Measurements from ENCODE around the gene FCHSD2.
"Not testable (repeated sequence)": the region's sequence is repeated elsewhere in the genome, so short reads cannot be mapped to it uniquely, and the experiment has no call there.

FCHSD2 gene

DNA sequence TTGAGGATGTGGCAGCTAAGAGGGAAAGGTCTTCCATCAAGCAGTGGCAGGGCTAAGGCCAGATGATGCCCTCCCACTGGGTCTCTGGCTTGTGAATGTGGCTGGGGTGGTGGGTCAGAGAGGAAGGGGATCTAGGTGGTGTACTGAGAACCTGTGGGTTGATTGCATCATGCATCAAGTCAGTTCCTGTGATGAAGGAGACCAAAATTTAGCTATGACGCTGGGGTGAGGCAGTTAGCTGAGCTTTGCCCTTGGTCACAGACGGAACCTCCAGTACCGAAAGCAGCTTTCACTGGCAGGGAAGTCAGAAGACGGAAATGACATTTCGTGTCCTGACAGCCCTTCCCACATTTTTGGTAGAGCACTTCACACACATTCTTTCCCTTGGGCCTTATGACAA is 307.2 kb downstream of the FCHSD2 start:
- peaks cover 8% of the 10 kb centered on the region for H3K4me1 ChIP-seq (ENCODE audit: control insufficient read depth, insufficient read depth, low read length)

DNA sequence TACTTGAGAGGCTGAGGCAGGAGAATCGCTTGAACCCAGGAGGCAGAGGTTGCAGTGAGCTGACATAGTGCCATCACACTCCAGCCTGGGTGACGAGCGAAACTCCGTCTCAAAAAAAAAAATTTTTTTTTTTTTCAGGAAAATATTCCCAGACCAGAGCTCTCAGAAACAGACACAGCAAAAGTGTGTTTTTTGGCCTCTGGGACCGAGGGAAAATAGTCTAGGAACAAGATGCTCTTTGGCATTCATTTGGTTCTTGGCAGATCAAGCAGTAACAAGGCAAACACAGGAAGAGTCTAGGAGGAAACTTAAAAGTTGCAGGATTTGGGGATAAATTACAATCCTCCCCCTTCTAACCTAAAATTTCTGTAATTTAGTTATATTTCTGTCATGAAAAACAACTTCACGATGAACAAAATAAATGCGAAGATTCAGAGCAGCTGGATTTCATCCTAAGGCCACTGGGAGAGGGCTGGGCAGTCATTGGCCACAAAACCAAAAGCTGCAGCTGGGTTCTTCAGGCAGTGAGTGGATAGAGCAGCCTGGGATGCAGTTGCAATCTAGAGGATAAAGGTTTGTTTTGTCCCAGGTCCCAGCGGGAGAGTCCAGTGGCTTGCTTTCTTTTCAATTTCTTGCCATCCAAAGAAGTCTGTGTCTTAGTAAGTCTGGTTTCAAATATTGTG is 308.2 kb downstream of the FCHSD2 start:
- H3K4me3 ChIP-seq (ENCODE audit: low read length): no peak overlapping the region
- no peaks in the 10 kb centered on the region for H3K36me3 ChIP-seq (ENCODE audit: control insufficient read depth, insufficient read depth, low read length)
- peaks cover 8% of the 10 kb centered on the region for H3K4me1 ChIP-seq (ENCODE audit: control insufficient read depth, insufficient read depth, low read length)
- no peaks in the 10 kb centered on the region for H3K27me3 ChIP-seq (ENCODE audit: control insufficient read depth, insufficient read depth, low read length)
- H3K9ac ChIP-seq (ENCODE audit: low read length): no peak overlapping the region
- no peaks in the 10 kb centered on the region for H3K9me3 ChIP-seq (ENCODE audit: control insufficient read depth, low read length)

More for the DNA sequence above, 307.2 kb downstream of the FCHSD2 start:
- no peaks in the 10 kb centered on the region for H3K36me3 ChIP-seq (ENCODE audit: control insufficient read depth, insufficient read depth, low read length)
- no peaks in the 10 kb centered on the region for H3K9me3 ChIP-seq (ENCODE audit: control insufficient read depth, low read length)
- no peaks in the 10 kb centered on the region for H3K27me3 ChIP-seq (ENCODE audit: control insufficient read depth, insufficient read depth, low read length)
- no peak overlapping the region for H3K4me3 ChIP-seq (ENCODE audit: low read length)
- no peak overlapping the region for H3K9ac ChIP-seq (ENCODE audit: low read length)

DNA sequence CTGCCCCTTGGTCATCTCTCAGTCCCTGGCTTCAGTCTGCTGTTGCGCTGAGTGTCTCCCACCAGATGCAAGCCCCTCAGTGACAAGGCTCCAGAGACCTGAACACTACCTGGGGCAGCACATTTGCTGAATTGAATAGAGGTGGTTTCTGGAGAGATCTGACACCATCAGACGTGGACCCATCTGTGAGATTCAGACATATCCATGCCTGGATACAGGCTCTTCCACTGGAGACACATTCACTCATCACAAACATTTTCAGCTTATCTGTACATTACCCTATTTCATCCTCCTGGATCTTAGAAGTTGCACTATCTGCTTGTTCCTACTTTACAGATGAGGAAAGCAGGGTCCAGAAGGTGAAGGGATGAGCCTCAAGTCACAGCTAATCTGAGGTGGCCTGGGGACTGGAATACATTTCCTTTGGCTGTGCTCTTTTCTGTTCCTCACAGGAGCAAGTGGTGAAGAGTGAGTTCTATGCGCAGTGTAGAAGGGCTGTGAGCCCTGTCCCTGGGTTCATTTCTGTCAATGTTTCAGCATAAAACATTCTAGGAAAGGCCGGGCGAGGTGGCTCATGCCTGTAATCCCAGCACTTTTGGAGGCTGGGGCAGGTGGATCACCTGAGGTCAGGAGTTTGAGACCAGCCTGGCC is 308.9 kb downstream of the FCHSD2 start:
- no peaks in the 10 kb centered on the region for H3K27me3 ChIP-seq (ENCODE audit: control insufficient read depth, insufficient read depth, low read length)
- peaks cover 4% of the 10 kb centered on the region for H3K36me3 ChIP-seq (ENCODE audit: control insufficient read depth, insufficient read depth, low read length)
- peaks cover 8% of the 10 kb centered on the region for H3K4me1 ChIP-seq (ENCODE audit: control insufficient read depth, insufficient read depth, low read length)
- no peak overlapping the region for H3K9ac ChIP-seq (ENCODE audit: low read length)
- H3K4me3 ChIP-seq (ENCODE audit: low read length): no peak overlapping the region
- no peaks in the 10 kb centered on the region for H3K9me3 ChIP-seq (ENCODE audit: control insufficient read depth, low read length)

DNA sequence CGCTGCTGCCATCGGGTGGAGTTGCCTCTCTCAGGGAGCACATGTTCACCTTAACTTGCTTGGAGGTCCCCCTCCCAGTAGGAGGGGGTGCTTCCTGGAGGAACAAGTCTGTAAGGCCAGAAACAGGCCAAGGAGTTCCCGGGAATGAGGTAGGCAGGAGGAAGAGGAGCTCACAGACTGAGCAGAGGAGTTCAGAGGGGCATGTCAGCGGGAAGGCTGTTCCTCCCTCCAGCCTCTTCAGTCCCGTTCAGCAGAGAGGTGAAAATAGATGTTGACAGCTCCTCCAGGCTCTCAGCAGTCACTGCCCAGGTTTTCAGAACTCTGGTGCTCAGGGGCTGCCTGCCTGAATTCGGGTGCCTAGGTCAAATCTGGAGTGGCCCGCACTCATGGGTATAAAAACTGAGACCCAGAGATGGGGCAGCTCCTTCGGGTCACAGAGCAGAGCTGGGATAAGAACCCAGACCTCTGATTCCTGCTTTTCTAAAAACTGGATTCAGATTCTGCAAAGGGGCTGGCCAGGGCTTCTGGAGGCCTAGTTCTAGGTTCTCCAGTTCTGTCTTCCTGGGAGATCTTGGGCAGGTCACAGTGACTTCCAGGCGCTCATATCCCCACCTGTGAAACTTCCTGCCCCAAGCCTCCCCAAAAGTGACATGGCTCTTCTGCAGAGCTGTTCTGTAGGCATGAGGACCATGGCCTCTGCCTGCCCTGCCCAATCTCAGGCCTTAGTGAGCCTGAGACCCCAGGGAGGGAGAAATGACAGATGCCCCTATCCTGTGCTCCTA is 309.6 kb downstream of the FCHSD2 start:
- H3K4me1 ChIP-seq (ENCODE audit: control insufficient read depth, insufficient read depth, low read length): peaks cover 8% of the 10 kb centered on the region
- no peak overlapping the region for H3K9ac ChIP-seq (ENCODE audit: low read length)
- H3K27me3 ChIP-seq (ENCODE audit: control insufficient read depth, insufficient read depth, low read length): no peaks in the 10 kb centered on the region
- H3K4me3 ChIP-seq (ENCODE audit: low read length): no peak overlapping the region
- no peaks in the 10 kb centered on the region for H3K9me3 ChIP-seq (ENCODE audit: control insufficient read depth, low read length)
- peaks cover 4% of the 10 kb centered on the region for H3K36me3 ChIP-seq (ENCODE audit: control insufficient read depth, insufficient read depth, low read length)

DNA sequence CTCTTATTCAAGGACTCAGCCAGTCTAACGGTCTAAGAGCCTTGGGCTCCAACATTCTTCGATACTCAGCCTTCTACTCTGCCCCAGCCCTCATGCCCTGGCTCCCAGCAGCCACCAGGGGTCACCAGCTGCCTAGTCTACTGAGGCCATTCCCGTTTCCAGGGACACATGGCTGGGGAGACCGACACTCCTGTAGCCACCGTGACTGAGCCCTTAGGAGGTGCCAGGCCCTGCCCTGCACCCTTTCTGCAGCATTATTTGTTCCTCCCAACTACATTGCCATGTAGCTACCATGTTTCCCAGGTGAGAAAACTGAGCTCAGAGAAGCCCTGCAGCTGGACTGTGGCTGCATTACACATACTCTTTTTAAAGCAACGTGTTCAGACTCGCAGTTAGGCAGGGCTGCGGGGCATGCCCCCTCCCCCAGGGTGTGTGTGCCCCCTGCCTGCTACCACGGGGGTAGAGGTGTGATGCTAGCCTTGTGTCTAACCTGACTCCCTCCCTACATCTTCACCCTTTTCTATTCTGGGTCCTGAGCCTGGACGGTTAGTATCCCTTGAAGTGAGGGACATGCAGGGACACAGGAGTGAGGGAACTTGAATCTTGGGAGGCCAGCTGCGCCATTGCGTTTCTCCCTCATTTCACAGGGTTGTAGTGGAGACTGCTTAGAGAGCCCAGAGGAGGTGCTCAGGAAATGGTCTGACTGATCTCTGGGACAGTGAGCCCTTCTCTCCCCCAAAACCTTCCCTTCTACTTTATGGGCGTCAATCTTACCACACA is 310.4 kb downstream of the FCHSD2 start:
- H3K9me3 ChIP-seq (ENCODE audit: control insufficient read depth, low read length): no peaks in the 10 kb centered on the region
- no peak overlapping the region for H3K9ac ChIP-seq (ENCODE audit: low read length)
- peaks cover 4% of the 10 kb centered on the region for H3K36me3 ChIP-seq (ENCODE audit: control insufficient read depth, insufficient read depth, low read length)
- peaks cover 8% of the 10 kb centered on the region for H3K4me1 ChIP-seq (ENCODE audit: control insufficient read depth, insufficient read depth, low read length)
- H3K4me3 ChIP-seq (ENCODE audit: low read length): no peak overlapping the region
- H3K27me3 ChIP-seq (ENCODE audit: control insufficient read depth, insufficient read depth, low read length): no peaks in the 10 kb centered on the region

DNA sequence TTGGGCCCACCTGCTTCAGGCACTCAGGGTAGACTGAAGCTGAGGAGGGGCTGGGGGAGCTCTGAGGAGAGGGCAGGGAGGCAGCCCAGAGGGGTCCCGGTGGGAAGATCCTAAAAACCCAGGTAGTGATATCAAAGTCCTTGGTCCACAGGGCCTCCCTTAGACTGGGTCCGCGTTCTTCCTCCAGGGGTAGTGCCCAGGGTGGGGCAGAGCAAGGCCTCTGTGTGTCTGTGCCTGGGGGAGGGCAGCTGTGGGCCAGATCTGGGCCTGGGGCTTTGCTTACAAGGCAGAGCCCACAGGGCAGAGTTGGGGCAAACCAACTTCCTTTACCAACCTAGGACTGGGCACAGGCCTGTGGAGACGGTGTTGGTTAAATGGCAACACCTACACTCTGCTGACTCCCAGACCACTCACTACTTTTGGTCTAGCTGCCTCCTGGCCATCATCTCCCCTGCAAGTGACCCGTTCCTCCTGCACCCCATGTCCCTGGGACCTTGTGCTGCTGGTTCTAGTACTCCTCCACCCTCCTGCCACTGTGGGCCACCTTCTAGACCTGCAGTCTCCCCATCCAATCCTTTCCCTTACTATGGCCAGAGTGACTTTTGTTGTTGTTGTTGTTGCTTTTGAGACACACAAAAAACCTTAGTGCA is 312.1 kb downstream of the FCHSD2 start:
- H3K9ac ChIP-seq (ENCODE audit: low read length): no peak overlapping the region
- H3K27me3 ChIP-seq (ENCODE audit: control insufficient read depth, insufficient read depth, low read length): no peaks in the 10 kb centered on the region
- H3K36me3 ChIP-seq (ENCODE audit: control insufficient read depth, insufficient read depth, low read length): peaks cover 4% of the 10 kb centered on the region
- H3K9me3 ChIP-seq (ENCODE audit: control insufficient read depth, low read length): no peaks in the 10 kb centered on the region
- H3K4me3 ChIP-seq (ENCODE audit: low read length): no peak overlapping the region
- peaks cover 8% of the 10 kb centered on the region for H3K4me1 ChIP-seq (ENCODE audit: control insufficient read depth, insufficient read depth, low read length)

DNA sequence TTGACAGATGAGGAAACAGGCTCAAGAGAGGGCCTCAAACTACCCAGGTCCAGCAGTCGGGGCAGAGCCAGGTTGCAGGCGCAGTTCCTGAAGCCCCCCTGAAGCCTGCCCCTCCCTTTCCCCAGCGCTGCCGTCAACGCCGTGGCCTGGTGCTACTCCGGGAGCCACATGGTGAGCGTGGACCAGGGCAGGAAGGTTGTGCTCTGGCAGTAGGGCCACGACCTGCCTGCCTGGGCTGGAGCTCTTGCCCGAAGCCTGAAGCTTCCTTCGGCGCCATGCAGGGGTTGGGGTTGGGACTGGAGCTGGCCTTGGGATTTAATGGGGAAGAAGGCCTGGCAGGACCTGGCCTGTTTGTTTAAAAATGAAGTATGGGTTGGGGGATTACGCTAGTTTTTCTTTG is 312.9 kb downstream of the FCHSD2 start:
- H3K4me1 ChIP-seq (ENCODE audit: control insufficient read depth, insufficient read depth, low read length): peaks cover 8% of the 10 kb centered on the region
- peaks cover 4% of the 10 kb centered on the region for H3K36me3 ChIP-seq (ENCODE audit: control insufficient read depth, insufficient read depth, low read length)
- H3K27me3 ChIP-seq (ENCODE audit: control insufficient read depth, insufficient read depth, low read length): no peaks in the 10 kb centered on the region
- H3K9ac ChIP-seq (ENCODE audit: low read length): no peak overlapping the region
- H3K4me3 ChIP-seq (ENCODE audit: low read length): no peak overlapping the region
- H3K9me3 ChIP-seq (ENCODE audit: control insufficient read depth, low read length): no peaks in the 10 kb centered on the region

DNA sequence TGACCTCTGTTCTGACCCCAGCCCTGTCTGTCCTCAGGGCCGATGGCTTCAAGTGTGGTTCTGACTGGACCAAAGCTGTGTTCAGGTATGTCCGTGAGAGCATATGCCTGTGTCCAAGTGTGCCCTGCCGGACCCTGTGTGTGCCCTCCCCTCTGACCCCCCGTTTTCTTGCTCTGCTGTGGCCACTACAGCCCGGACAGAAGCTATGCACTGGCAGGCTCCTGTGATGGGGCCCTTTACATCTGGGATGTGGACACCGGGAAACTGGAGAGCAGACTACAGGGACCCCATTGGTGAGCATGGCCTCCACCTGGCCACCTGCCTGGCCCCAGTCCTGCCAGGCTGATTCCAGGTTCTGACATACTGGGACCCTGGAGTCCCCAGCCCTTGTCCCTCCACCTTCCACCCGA is 313.4 kb downstream of the FCHSD2 start:
- H3K4me3 ChIP-seq (ENCODE audit: low read length): no peak overlapping the region
- no peaks in the 10 kb centered on the region for H3K9me3 ChIP-seq (ENCODE audit: control insufficient read depth, low read length)
- H3K27me3 ChIP-seq (ENCODE audit: control insufficient read depth, insufficient read depth, low read length): no peaks in the 10 kb centered on the region
- H3K36me3 ChIP-seq (ENCODE audit: control insufficient read depth, insufficient read depth, low read length): peaks cover 4% of the 10 kb centered on the region
- H3K4me1 ChIP-seq (ENCODE audit: control insufficient read depth, insufficient read depth, low read length): peaks cover 8% of the 10 kb centered on the region
- H3K9ac ChIP-seq (ENCODE audit: low read length): no peak overlapping the region

DNA sequence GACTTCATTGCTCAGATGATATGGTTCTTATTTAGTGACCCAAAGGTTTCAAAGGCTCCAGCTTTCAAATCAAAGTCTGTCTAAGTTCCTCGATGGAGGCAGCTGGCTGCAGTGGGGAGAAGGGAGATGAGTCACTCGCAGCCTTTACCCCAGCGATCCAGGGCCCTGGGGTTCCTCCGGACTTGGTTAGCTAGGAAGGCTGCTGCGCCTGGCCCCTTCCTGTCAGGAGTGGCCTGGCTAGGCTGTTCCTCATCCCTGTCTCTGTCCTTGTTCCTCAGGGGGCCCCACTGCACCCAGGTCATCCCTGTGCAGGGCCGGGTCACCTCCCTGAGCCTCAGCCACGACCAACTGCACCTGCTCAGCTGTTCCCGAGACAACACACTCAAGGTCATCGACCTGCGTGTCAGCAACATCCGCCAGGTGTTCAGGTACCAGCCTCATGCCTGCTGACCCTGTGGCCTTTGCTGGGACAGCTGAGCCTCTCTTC is 314.0 kb downstream of the FCHSD2 start:
- peaks cover 4% of the 10 kb centered on the region for H3K36me3 ChIP-seq (ENCODE audit: control insufficient read depth, insufficient read depth, low read length)

DNA sequence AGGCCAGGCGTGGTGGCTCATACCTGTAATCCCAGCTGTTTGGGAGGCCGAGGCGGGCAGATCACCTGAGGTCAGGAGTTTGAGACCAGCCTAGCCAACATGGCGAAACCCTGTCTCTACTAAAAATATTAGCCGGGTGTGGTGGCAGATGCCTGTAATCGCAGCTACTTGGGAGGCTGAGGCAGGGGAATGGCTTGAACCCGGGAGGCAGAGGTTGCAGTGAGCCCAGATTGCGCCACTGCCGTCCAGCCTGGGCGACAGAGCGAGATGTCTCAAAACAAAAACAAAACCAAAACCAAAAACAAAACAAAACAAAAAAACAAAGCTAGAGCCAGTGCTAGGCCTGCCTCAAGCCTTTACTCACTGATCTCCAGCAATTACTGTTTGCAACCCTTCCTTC is 314.5 kb downstream of the FCHSD2 start:
- H3K9ac ChIP-seq (ENCODE audit: low read length); H3K4me1 ChIP-seq (ENCODE audit: control insufficient read depth, insufficient read depth, low read length); H3K9me3 ChIP-seq (ENCODE audit: control insufficient read depth, low read length); H3K27me3 ChIP-seq (ENCODE audit: control insufficient read depth, insufficient read depth, low read length); H3K36me3 ChIP-seq (ENCODE audit: control insufficient read depth, insufficient read depth, low read length); H3K4me3 ChIP-seq (ENCODE audit: low read length): not testable (repeated sequence)

More for the DNA sequence above, 314.0 kb downstream of the FCHSD2 start:
- no peak overlapping the region for H3K4me3 ChIP-seq (ENCODE audit: low read length)
- H3K4me1 ChIP-seq (ENCODE audit: control insufficient read depth, insufficient read depth, low read length): peaks cover 8% of the 10 kb centered on the region
- no peak overlapping the region for H3K9ac ChIP-seq (ENCODE audit: low read length)
- H3K9me3 ChIP-seq (ENCODE audit: control insufficient read depth, low read length): no peaks in the 10 kb centered on the region
- no peaks in the 10 kb centered on the region for H3K27me3 ChIP-seq (ENCODE audit: control insufficient read depth, insufficient read depth, low read length)

DNA sequence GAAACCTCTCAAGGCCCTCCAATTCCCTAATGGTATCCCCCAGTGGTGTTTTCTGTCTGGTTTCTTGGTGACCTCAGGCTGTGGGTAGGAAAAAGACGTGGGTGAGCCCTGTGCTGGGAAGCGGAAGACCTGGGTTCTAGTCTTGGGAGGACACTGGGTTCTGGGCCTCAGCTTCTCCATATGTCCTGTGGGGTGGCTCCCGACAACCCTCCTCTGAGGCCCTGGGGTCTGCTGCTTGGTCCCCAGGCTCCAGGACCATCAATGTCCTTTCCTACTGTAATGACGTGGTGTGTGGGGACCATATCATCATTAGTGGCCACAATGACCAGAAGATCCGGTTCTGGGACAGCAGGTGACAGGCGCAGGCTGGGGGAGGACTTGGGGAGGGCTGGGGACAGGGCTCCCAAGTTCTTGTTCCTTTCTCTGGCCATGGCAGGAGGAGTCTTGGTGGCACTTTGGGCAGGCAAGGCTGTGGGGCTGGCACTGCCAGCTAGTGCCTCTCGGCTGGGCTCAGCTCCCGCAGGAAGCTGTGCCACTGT is 315.1 kb downstream of the FCHSD2 start:
- no peaks in the 10 kb centered on the region for H3K9me3 ChIP-seq (ENCODE audit: control insufficient read depth, low read length)
- no peak overlapping the region for H3K9ac ChIP-seq (ENCODE audit: low read length)
- no peaks in the 10 kb centered on the region for H3K27me3 ChIP-seq (ENCODE audit: control insufficient read depth, insufficient read depth, low read length)
- H3K4me3 ChIP-seq (ENCODE audit: low read length): no peak overlapping the region
- peaks cover 6% of the 10 kb centered on the region for H3K4me1 ChIP-seq (ENCODE audit: control insufficient read depth, insufficient read depth, low read length)
- peaks cover 4% of the 10 kb centered on the region for H3K36me3 ChIP-seq (ENCODE audit: control insufficient read depth, insufficient read depth, low read length)
